PC-9 (cell line): ENCODE measurements around the gene SIRT3.

ENCODE experiments used
- EZH2 ChIP-seq: fragments of 200-600 bp; sonication (generic); IDR thresholded peaks from 2 replicates; pipeline ENCODE4 v1.8.0; 2017; ENCODE audit warnings: antibody characterized with exemption, low read depth
- TF ChIP-seq, protein P1 (sequence below): fragments of 200-600 bp; sonication (generic); conservative IDR thresholded peaks from 2 replicates; pipeline ENCODE4 v1.6.1; 2017; ENCODE audit warnings: mixed run types, antibody characterized with exemption, mild to moderate bottlenecking, moderate library complexity

- TF ChIP-seq, protein P1, sequence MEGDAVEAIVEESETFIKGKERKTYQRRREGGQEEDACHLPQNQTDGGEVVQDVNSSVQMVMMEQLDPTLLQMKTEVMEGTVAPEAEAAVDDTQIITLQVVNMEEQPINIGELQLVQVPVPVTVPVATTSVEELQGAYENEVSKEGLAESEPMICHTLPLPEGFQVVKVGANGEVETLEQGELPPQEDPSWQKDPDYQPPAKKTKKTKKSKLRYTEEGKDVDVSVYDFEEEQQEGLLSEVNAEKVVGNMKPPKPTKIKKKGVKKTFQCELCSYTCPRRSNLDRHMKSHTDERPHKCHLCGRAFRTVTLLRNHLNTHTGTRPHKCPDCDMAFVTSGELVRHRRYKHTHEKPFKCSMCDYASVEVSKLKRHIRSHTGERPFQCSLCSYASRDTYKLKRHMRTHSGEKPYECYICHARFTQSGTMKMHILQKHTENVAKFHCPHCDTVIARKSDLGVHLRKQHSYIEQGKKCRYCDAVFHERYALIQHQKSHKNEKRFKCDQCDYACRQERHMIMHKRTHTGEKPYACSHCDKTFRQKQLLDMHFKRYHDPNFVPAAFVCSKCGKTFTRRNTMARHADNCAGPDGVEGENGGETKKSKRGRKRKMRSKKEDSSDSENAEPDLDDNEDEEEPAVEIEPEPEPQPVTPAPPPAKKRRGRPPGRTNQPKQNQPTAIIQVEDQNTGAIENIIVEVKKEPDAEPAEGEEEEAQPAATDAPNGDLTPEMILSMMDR, result no peak
- no peak for TF ChIP-seq EZH2
Observed at GRCh38 chr11:208917-209260, 27.3 kb downstream of the SIRT3 start.
